NCI-H2196 (cell line): Measurements from ENCODE around the gene KCNQ1OT1.

Experiments
- DNase-seq: peaks from one replicate; lab custom pipeline; 2025; ENCODE audit not compliant: unreplicated experiment; lab: John Stamatoyannopoulos, UW

Gene KCNQ1OT1

DNA sequence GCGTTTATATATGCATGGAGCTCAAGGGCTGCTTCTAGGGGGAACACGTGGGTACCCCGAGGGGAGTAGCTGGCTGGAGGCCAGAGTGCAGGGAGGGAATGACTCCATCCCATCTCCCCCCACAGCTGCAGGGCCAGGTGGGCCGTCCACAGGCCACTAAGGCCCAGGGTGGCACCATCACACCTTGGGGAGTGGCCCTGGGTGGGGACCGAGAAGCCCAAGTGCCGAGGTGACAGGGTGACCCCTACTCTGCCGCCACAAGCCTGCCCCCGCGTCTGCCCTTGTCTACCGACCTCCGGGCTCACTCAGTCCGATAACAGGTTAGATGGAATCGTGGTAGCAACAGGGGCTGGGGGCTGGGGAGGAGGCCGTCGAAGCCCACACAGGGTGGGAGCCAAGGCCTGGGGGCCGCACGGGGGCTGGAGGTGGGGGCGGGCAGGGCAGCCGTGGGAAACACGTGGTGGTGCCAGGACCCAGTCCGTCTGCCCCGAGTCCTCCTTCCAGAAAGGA, 125.7 kb downstream of the KCNQ1OT1 start:
- no peak for DNase-seq

DNA sequence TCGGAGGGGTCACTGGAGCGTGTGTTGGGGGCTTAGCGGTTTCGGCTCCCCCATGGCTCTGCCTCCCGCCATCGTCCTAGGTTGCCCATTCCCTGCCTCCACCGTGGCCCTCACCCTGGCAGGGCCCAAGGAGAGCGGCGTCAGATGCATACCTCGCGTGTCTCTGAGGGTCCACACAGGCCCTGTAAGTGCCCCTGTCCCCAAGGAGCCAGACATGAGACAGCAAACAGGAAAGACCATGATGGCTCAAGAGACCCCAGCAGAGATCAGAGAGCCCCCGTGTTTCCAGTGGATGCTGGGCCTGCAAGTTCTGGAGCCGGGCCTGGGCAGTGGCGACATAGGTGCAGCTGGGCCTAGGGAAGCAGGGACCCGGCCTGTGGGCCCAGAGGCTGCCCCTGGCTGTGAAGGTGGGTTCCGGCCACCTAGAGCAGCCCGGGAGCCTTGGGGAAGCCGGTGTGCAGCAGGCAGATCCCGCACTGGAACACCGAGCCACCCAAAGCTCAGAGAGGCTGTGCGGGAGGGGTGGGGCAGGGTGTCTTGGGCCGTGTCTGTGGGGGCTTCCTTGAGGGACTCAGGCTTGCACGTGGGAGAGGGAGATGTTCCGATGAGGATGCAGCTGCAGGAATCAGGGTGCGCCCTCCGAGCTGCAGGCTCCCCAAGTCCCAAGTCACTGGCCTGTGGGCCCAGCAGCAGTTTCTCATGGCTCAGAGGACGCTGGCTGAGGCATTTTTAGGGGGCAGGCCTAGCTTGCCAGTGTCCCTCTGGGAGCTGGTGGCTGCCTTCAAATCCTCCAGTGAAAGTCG, 126.4 kb downstream of the KCNQ1OT1 start:
- no peak for DNase-seq

GRCh38 chr11:2572491-2573239, 127.1 kb downstream of the KCNQ1OT1 start:
- DNase-seq: no peak

DNA sequence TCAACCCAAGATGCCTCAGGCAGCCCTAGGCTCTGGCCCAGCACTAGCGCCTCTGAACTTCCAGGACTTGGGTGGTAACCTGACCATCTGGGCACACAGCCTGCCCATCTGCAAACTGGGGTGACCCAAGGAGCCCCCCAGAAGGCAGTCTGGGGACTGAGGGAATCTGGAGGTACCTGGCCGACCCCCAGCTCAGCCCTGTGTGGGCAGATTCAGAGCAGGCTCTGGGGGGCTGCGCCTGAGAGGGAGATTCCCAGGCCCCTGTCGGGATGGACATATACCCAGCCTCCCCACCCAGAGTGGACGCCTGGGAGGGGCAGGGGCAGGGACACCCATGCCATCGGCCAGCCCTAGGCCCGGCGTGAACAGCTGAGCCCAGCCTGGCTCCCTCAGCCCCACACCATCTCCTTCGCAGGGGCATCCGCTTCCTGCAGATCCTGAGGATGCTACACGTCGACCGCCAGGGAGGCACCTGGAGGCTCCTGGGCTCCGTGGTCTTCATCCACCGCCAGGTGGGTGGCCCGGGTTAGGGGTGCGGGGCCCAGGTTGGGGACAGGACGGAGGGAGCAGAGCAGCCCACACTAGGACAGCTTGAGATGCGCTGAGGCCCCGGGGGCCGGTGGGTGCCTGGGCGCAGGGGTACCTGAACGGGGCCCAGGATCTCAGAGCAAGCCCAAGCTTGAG, 128.1 kb downstream of the KCNQ1OT1 start:
- DNase-seq: no peak

- DNase-seq: no peak
These were observed 128.8 kb downstream of the KCNQ1OT1 start for GRCh38 chr11:2570841-2571597.

GRCh38 chr11:2570211-2570811, 129.5 kb downstream of the KCNQ1OT1 start:
- DNase-seq: no peak

GRCh38 chr11:2569731-2570210, 130.0 kb downstream of the KCNQ1OT1 start:
- DNase-seq: no peak

DNA sequence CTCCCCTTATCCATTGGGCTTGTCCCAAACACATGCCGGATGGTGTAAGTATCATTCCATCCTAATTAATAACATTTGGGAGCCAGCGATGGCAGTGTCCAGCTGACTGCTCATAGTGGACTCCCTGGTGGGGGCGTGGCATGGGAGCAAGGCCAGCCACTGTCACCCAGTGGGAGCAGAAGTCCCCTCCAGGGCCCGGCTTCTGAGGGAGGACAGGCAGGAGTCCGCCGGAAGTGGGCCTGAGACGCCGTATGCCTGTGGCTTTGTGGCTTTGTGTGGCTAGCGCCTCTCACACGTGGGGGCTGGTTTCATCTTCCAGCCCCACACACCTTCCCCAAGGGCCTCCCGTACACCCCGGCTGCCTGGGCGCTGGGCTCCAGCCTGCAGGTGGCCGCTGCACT, 130.5 kb downstream of the KCNQ1OT1 start:
- no peak for DNase-seq

DNA sequence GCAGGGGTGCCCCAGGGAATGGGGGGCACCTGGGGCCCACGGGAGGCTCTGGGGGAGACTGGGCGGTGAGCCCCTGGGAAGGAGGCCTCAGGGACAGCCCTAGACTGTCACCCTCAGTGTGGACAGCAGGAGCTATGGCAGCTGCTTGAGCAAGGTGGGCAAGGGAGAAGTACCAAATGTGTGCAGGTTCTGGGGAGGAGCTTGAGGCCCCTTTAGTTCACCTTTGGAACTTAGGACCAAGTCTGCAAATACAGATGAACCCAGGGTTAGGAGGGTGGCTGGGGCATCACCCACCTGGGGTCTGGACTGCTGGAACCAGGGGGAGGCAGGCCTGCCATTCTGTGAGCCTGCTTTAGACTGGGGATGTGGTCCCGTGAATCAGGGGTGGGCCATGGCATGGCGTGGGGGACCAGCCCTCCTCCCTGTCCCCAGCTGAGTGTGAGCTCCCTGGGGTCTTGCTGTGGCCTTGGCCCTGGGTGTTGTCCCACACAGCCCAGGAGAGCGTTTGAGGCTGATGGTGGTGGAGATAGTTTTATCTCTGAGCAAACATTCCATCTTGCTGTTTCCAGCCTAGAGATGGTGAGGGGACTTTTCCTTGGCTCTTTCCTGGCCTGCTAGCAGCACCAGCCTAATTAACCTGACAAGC, 132.6 kb downstream of the KCNQ1OT1 start:
- no peak for DNase-seq

- DNase-seq: no peak
These were observed 133.4 kb downstream of the KCNQ1OT1 start for GRCh38 chr11:2566223-2567025.

DNA sequence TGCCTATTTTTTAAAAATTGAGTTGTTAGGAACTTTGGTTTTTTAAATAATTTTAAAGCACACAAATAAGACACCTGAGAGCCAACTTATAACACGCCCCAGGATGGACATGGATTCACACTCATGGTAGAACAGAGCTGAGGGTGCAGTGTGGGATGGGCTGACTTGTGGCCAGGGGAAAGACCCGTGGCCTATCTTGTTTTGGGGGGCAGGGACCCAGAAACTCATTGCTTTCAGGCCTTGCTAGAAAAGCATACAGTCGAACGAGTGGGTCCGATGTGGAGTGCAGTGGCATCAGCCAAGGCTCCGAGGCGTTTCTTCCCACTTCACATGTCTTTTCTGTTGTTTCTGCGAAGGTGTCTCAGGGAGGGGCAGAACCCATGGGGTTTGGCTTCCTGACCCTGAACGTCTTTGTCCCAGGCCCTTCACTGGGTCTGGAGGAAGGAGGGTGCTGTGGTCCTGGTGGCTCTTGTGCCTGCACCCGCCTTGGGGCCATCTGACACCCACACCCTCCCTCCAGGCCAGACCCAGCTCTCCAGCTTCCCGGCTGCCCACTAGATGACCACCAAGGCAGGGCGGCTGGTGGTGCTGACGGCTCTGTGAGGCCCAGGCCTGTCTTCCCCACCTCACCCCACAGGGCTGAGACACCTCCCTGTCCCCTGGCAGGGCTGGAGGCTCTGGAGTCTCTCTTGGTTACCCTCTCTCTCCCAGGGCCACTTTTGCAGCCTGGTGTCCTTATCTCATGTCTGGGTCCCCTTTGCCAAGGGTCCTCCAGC, 134.2 kb downstream of the KCNQ1OT1 start:
- no peak for DNase-seq

DNA sequence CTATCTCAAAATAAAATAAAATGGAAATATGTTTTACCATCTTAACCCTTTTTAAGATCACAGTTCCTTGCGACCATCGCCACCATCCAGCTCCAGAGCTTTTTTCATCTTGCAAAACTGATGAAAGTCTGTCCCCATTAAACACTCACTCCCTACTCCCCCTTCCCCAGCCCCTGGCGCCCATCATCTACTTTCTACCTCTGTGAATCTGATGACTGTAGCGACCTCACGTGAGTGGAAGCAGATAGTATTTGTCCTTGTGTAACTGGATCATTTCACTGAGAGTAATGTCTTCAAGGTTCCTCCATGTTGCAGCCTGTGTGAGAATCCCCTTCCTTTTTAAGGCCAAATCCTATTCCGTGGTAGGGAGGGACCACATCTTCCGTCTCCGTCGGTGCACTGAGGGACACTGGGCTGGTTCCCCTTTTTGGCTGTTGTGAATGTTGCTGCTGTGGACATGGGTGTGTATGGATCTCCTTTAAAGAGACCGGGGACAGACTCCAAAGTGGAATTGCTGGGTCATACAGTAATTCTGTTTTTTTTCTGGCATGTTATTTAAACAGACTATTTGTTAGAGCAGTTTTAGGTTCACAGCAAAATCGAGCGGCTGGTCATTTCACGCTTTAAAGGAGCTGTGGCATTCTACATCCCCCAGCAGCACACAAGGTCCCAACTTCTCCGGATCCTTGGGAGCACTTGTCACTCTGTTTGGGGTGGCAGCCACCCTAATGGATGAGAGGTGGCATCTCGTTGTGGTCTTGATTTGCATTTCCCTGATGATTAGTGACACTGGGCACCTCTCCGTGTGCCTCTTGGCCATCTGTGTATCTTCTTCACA, 135.0 kb downstream of the KCNQ1OT1 start:
- no peak for DNase-seq

GRCh38 chr11:2564008-2564530, 135.7 kb downstream of the KCNQ1OT1 start:
- DNase-seq: no peak

DNA sequence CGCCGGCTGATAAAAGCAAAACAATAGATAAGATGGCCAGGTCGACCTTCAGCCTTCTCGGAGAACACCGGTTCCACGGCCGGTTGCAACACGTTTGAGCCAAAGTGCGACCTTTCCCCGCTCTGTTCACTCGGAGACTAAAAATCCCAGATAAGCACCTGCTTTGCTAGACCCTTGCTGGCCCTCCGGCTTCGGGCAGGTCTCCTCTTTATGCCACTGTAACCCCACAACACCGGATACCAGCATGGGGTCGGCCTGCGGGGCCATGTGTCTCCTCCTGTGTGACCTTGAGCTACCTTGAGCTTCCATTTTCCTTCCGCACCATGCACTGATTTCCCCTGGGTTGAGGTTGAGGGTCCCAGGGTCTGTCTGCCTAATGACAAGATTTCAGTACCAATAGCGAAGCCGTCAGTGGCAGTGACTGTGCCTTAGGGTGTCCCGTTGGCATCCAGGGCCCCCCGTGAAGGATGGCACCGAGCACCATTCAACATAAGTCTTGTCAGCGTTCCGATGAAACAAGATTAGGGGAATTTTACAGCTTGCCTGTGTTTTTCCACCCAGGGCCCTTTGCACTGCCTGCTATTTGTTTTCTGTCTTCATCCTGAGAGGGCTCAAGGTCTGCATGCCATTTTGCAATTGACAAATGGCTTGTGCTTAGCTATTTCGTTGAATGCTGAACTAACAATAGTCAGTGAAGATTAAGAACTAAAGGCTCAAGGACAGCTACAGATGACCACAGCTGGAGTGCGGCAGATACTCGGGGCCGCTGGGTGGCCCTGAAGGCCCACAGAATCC, 136.4 kb downstream of the KCNQ1OT1 start:
- DNase-seq: no peak

DNA sequence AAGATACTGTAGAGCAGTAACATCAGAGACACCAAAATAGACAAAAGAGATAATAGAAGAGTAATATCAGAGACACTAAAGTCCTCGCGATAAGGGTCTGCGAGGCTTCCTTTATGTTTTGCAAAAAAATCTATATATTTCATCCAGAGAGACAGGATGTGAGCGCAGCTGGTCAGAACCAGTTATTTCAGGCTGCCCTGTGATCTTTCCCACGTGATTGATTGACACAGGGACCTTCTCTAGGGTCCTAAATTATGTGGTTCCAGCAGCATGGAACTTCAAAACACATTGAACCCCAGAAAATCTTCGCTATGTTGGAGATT, 136.9 kb downstream of the KCNQ1OT1 start:
- no peak for DNase-seq
